Measurements from ENCODE around the gene PDZRN4.
"Not testable (repeated sequence)": the region's sequence is repeated elsewhere in the genome, so short reads cannot be mapped to it uniquely, and the experiment has no call there.

PDZRN4 gene

DNA sequence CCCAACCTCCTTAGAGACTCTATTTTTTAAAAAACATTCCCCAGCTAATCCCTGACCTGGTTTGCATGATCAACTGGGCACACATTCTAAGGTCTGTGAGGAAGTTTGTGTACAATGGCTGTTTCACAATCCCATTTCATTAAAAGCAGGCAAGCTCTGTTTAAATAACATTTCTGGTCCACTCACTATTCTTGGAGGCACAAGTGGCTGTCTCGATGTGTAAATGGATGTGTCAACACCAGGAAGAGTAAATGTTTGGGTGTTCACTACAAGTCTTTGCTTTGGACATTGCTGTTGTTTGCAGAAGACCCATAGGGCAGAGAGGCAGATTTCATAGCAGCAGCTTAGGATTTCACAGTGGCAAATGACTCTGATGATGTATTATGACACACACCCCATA is 98.3 kb downstream of the PDZRN4 start:
- no peak for DNase-seq

DNA sequence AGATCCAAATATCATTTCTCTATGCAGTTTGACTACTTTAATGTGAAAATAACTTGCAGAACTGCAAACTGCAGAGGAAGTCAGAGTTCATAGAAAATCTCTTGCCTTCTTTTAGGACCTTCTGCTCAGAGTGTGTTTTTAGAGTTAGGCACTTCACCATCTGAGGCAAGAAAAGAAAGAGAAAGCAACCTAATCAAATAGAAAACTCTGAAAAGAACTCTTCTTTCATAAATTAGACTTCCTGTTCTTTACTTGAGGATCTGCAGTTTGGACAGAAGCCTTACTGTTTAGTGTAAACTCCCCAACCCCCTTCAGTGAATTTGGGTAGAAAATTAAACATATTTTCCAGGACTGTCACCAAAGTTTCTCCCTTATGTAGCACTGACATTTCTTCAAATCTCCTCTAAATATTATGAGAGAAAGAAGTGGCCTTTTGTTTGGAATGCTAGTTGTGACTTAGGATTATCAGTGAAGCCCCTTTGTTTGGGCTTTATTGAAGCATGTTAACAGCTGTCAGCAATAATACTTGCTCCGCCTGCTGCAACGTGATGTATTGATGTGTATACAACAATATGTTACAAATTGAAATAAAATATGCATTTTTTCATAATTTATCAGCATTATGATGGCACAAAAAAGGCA is 99.5 kb downstream of the PDZRN4 start:
- no peak for DNase-seq

- no peak for DNase-seq
Measured at GRCh38 chr12:41288142-41288811, 100.2 kb downstream of the PDZRN4 start.

- DNase-seq: no peak
Measured at GRCh38 chr12:41289501-41289900, 101.4 kb downstream of the PDZRN4 start.

DNA sequence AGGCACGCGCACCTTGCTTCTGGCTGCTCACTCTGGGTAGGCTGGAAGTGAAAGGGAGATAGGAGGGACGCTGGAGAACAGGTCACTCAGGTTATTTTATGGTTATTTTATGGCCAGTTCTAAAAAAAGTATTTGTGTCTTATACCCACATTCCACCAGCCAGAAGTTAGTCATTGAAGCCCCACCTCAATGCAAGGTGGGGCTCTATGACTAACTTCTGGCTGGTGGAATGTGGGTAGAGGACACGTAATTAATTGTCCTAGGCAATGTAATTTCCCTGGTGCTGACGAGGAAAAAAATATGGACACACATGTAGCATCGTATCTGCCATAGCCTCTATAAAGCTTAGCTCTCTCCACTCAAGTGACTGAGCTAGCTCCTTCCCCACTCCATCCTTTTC is 104.9 kb downstream of the PDZRN4 start:
- no peak for DNase-seq

DNA sequence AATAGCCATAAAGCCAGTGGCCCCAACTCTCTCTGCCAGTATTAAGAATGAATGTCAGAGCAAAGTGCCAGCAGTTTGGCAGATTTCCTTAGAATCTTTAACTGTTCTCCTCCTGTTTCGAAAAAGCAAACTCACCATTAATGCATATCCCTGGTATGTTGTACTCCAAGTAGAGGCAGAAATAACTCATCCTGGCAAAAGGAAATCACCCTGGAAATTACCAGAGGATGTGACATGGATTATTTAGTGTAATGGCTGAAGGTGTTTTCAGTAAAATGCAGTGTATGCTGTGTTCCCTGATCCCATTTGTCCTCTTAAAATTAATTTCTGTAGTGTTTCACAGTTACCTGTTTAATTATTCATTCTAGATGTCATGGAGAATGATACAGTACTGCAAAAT is 105.3 kb downstream of the PDZRN4 start:
- no peak for DNase-seq

DNA sequence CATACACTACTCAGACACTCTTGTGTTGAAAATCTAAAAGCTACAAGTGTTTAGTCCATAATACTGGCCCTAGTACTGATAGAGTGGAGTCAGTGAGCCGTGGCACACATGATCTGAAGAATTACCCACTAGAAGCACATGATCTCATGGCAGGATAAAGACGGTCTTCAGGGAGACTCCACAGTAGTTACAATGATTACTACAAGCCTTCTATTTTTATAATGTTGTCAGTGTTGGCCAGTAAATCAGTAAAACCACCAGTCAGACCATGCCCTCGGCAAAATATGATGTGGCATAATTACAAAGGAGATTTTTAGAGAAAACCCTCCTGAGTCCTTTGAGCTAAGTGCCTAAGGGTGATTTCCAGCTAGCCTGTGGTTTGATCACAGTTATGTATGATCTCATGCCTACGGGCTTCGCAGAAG is 114.9 kb downstream of the PDZRN4 start:
- DNase-seq: no peak

GRCh38 chr12:41304526-41304925 is 116.4 kb downstream of the PDZRN4 start:
- no peak for DNase-seq

DNA sequence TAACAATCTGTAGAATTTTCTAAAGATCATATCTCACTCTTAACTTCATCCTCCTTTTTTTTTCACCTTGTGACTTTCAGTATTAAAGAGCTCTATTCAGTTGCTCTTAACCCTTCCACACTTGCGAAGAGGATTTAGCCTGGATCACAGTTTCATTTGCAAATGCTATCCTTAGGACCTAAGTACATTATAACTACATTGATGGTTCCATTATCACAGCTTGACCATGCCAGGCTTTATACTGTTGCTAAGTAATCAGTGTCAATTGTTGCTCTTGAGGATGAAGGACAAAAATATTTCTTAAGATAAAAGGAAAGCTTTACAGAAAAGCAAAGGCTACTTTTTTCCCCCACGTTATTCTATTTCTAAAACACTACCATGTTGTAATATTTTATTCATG is 122.2 kb downstream of the PDZRN4 start:
- no peak for DNase-seq

DNA sequence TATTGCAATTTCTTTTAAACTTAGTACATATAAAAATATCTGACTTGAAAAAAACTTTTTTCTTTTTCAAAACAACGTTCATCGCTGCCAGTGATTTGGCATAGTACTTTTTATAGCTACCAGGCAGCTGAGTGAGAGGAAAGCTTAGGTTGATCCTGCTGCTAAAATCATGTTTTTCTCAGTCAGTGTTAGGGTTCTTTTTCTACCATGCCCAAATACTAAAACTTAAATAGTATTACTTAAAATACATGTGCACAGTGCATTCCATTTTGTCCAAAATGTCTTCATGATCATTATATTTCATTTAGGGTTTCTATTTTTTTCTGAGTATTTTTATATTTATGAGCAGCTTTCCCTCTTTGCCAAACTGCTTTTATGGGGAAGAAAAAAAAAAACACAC is 123.8 kb downstream of the PDZRN4 start:
- DNase-seq: no peak

GRCh38 chr12:41312451-41312850 is 124.3 kb downstream of the PDZRN4 start:
- DNase-seq: not testable (repeated sequence)

GRCh38 chr12:41325336-41325735 is 137.2 kb downstream of the PDZRN4 start:
- DNase-seq: no peak

- DNase-seq: no peak
Measured at GRCh38 chr12:41327096-41327895, 139.2 kb downstream of the PDZRN4 start.

- no peak for DNase-seq
Measured at GRCh38 chr12:41333974-41334373, 145.9 kb downstream of the PDZRN4 start.

DNA sequence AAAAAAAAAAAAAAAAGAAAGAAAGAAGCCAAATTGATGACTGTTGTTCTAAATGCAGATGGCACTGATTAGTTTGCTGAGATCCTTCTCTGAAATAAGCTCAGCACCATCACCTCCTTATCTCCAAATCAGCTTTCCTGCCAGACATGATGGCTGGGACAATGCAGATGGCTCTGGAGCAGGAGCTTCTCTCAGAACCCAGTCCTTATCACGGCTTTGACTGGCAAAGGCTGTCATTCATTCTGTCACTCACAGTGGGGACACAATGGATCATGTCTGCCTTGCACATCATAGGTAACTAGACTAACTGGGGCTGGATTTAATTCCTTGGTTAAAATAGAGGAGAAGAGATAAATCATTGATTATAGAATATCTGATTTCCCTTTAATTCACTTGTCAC is 146.3 kb downstream of the PDZRN4 start:
- no peak for DNase-seq

- DNase-seq: no peak
Measured at GRCh38 chr12:41336041-41336549, 148.0 kb downstream of the PDZRN4 start.

GRCh38 chr12:41339784-41340183 is 151.7 kb downstream of the PDZRN4 start:
- no peak for DNase-seq

DNA sequence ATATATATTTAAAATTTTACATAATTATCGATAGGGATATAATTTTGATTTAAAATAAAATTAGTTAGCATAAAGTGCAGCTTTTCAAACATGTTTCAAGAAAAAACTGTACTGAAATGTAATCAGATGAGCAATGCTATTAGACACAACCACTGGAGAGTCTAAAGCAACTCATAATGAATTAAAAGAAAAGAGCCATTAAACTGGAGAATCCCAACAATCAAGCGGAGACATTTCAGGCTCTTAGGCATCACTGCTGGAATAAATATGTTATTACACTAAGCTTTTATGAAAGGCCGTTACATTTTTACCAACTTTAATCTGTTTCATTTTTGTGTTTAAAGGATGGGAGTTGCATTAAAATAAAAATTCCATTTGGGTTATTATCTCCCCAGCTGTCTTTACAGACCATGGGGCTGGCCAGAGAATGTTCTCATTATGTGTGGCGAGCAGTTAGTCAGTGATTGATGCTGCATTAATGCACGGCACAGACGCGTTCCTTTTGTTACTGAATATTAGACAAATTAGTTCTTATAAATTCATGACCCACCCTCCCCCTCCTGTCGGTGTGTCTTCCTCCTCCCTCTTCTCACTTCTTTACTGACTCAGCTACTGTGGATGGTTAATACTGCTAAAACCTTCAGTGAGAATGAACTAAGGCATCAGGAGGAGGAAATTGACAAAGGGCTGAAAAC is 156.8 kb downstream of the PDZRN4 start:
- DNase-seq: no peak

DNA sequence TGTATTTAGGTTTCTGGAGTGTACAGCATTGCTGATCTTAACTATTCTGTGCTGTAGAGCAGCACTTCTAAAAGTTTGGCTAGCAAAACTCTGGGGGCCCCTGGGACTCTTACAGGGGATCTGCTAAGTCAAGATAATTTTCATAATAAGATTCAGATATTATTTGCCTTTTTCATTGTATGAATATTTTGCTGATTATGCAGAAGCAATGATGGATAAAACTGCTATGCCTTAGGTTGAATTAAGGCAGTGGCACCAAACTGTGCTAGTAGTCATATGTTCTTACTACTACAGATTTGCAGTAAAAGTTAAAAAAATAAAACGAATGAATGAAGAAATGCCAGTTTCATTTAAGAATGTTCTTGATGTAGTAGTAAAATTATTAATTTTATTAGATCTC is 160.1 kb downstream of the PDZRN4 start:
- DNase-seq: no peak

DNA sequence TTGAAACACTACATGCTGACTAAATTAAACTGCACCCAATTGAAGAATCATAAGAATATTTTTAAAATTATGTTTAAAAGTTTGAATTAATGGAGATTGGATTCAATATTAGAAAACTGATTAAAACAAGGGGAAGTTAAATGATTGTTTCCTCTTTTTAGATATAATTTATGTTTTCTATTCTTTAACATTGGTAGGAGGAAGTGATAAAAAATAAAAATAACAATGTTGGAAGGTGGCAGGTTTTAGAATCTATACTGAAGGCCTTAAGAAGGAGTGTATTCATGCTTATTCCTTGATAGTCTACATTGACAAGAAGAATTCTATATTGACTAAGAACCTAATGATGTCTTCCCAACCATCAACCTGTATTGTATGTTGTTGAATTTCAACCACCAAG is 168.1 kb downstream of the PDZRN4 start:
- DNase-seq: no peak

- DNase-seq: no peak
Measured at GRCh38 chr12:41361738-41362137, 173.6 kb downstream of the PDZRN4 start.

DNA sequence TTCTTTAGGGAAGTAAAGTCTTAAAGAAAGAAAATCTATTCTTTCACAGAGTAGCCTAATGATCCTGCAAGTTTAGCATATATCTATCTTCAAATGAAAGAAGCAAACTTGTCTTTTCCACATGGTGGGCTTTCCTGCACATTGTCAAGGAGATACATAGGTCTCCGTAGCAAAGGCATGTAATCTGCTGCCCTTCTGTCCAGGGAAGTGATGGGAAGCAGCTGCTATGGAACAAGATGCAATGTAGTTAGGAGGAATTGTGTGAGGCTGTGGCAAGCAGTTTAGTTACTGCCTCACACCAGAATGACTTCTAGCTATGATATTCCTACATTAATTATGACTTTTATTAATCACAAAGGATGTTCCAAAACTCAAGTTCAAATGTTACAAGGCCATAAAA is 174.4 kb downstream of the PDZRN4 start:
- DNase-seq: no peak

GRCh38 chr12:41362931-41363330 is 174.8 kb downstream of the PDZRN4 start:
- no peak for DNase-seq

Measured in stimulated activated CD4-positive, alpha-beta T cell treated with anti-CD3 and anti-CD28 coated beads, Interleukin-4, amount 100 ng/mL, for 24 hours (primary cell).